HG03457 (cell line): Measurements from ENCODE around the gene KRT3.

Experiments used
- ATAC-seq: cut with Tn5 transposase; IDR thresholded peaks from one replicate; pipeline ENCODE4 v1.9.1; 2021; ENCODE audit warnings: moderate number of reproducible peaks; ENCODE audit not compliant: unreplicated experiment

KRT3 gene

DNA sequence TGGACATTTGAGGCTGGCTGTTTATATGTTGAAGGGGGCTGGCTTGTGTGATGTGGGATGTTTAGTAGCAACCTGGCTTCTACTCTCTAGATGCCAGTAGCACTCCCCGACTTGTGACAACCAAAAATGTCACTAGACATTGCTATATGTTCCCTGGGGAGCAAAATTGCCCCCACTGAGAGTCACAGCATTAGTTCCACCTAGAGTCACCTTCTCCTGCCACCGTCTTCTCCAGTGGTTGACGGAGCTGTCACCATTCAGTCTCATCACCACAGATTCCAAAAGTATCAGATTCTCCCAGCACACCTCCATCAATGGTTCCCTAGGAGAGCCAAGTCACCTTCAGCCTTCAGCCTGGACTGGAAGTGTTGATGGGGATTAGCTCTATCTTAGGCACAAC is 11.0 kb downstream of the KRT3 start:
- ATAC-seq = no peak

DNA sequence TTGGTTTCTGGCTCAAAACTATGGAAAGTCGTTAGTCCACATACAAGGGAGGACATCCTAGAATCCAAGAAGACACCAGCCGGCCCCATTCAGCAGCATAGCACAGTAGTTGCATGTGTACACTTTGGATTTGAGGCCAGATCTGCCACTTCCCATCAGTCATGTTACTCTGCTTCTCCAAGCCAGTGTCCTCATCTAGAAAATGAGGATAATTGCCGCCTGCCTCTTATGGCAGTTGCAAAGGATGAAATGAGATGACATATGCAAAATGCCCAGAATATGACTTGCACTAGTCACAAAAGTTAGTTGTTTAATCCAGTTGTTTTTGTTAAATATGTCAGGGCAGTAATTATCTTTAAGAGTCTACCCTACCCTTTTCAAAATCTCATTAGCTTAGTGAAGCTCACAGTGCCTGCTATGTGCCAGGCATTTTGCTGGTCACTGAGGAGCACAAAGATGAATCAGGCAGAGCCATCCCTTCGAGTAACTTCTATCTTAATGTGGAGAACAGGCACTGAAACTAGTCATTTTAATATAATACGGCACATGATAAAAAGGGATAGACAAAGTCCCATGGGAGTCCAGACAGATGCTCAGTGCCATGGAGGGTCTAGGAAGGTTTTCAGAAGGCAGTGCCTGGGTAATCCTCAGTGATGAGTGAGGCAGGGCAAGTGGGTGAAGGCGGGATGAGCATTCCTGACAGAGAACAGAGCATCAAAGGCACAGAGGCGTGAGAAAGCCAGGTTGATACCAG is 12.2 kb downstream of the KRT3 start:
- no peak for ATAC-seq

DNA sequence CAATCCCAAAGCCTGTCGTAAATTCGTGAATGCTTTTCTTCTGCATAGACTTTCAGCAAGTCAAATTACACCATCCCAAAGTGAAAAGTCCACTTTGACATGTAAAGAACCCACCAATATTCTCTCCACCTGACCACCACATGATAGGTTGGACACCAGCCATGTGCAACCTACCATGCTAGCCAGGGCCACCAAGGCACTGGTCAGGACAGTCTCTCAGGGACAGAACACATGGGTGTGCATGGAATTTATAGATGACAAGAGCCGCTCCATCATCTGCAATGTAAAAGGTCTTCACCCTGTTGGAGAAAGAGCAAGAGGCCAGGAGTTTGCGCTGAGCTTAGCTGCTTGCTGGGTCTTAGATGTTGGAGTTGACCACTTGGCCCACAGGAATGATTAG is 13.4 kb downstream of the KRT3 start:
- no peak for ATAC-seq

DNA sequence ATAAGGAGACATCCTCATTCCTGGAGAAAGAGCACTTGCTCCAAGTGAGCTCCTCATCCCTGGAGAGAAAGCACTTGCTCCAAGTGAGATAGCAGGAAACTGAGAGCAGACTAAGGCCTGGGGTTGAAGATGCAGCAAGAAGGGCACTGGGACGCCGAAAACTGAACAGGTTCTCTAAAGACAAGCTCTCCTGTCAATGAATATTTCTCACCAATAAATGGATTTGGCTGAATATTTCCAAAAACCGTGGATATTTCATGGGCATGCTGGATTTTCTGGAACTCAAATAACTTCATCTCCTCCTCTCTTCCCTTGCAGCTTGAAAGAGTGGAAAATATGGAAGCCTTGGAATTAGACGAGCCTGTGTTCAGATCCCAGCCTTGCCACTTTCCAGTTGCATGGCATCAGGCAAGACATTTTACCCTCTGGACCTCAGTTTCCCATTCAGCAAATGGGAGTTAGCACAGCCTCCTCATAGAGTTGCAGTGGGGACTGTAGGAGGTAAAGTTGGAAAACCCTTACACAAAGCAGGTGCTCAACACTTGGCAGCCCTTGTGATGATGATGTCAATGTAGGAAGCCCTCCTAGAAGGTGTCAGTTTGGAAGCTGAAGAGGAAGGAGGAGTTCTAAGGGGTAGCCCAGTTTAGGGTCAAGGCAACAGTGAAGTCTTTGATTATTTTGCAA is 14.4 kb downstream of the KRT3 start:
- no peak for ATAC-seq

DNA sequence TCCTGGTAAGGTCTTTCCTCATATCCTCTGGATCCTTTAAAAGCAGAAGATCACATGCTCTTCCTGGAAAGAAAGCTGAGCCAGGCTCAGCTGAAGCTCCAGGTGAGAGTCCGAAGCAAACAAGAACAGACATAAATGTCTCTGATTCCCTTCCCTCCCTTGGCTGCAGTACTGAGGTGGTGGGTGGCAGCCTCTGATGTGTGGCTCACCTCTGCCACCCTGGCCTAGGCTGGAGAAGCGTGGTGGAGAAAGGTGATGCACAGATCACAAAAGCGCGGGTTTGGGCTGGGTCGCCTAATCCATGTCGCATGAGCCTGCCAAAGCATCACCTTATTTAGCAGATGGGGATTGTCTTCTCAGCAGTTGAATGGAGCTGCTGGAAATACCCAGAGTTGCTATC is 16.0 kb downstream of the KRT3 start:
- ATAC-seq = no peak

DNA sequence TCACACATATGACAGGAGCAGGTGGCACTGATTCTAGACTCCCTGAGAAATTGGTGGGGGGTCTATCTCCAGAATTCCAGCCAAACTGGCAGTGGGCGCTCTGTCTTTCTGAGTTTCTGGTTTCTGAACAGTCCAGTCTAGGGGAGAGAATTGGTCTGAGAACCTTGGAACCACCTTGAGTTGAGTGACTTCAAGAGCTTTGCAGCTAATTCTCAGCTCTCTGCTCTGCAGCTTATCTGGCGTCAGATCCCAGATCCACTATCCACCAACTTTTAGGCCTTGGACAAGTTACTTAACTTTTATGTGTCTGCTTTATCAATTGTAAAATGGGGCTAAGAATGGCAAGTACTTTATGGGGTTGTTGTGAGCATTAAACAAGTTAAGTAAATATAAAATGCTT is 17.1 kb downstream of the KRT3 start:
- no peak for ATAC-seq

DNA sequence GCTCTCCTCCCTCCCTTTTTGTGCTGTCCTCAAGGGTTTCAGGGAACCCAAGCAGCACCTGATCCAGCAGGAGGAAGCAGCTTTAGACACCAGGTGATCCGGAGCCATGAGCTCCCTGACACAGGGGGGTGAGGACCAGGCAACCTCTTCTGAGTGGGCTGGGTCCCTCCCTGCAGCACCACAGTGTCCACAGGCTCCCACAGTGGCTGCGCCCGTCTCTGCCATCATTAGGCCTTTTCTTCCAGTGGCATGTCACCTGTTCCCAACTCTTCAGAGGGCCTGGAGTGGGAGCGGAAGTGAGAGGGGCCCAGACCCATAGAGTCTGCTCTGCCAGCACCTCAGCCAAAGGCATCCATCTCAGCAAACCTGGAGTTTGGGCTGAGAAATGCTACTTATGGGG is 18.4 kb downstream of the KRT3 start:
- no peak for ATAC-seq

DNA sequence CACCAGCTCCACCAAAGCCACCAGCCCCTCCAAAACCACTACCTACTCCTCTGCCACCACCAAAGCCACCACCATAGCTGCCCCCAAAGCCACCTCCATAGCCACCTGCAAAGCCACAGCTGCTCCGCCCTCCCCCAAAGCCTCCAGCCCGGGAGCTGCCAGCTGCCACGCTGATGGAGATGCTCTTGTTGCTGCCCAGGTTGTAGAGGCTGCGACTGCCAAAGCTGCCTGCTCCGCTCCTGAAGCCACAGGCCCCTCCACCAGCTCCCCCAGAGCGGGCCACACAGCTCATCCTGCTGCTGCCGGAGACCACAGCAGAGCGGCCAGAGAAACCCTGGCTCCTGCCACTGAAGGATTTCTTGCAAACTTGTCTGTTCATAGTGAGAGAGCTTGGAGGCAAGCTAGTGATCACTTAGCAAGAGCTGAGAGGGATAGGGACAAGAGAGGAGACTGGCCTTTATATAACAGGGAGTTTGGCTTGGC is 19.0 kb downstream of the KRT3 start, which contains the start of gene KRT76:
TSS of gene KRT76 (minus strand) at position 433 of the 483 bp plus-strand sequence. CDS start at position 379, 54 bp downstream.
- ATAC-seq = no peak

DNA sequence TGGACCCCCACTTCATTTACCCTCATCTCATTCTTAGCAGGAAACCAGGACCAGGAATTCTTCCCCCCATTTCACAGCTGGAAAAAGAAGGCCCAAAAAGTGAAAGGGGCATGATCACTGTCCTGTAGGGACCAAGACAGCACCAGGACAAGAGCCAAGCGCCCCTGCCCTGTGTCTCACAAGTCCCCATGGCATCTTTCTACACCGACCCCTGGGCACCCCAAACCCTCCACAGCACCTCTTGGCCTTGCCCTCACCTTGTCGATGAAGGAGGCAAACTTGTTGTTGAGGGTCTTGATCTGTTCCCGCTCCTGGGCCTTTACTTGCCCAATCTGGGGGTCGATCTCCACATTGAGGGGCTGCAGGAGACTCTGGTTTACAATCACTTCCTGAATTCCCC is 19.5 kb downstream of the KRT3 start:
- ATAC-seq = no peak

DNA sequence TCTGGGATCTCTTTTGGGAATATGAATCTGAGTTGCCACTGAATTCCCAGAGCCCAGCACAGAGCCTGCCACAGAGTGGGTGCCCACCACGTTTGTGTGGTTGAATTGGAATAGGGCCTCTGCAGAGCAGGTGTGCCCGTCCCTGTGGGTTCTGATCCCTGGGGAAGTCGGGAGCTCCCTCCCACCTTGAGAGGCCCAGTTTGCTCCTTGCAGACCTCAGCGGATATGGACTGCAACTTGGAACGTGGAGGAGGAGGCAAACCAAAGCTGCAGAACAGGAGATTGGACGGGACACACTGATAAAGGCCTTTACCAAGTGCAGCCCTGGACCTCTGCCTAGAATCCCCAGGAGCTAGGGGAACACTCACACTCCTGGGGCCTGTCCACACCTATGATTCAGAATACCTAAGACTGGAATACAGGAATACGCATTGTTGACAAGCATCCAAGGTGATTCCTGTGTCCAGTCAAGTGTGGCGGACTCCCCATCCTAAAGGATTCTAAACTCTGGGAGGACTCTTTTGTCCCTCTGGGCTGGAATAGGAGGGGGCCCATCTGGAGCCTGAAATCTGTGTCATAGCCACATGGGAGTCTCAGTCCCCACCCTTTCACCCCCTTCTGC is 21.2 kb downstream of the KRT3 start:
- ATAC-seq = no peak

DNA sequence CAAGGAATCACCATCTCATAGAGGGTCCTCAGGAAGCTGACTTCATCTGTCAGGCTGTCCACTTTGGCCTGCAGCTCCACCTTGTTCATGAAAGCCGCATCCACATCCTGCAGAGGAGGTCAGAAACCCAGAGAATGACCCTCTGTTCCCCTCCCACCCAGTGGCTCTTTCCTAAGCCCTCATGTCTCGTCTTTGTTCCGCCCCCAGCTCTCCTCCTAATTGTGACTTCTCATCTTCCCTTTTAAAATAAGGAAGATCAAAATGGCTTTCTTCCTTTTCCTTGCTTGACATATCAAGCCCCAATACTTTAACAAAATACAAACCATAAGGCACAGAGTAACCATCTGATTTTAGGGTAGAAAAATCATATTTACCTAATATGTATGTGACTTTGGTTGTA is 23.1 kb downstream of the KRT3 start:
- ATAC-seq = no peak

DNA sequence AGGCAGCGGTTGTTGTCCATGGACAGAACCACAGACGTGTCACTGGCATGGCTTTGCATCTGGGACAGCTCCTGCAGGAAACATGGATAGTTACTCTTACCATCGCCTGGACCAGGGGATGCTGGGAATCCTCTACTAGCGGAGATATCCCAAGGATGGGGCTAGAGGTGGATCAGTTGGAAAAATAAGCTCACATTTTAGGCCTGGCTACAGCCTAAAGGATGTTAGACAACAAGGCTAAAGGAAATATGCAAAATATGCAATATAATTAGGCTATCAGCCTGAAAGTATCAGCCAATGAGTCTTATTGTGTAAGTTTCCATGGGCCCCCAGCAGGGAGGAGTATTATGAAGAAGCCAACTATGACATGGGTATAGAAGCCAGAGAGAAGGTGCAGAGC is 23.7 kb downstream of the KRT3 start:
- no peak for ATAC-seq

DNA sequence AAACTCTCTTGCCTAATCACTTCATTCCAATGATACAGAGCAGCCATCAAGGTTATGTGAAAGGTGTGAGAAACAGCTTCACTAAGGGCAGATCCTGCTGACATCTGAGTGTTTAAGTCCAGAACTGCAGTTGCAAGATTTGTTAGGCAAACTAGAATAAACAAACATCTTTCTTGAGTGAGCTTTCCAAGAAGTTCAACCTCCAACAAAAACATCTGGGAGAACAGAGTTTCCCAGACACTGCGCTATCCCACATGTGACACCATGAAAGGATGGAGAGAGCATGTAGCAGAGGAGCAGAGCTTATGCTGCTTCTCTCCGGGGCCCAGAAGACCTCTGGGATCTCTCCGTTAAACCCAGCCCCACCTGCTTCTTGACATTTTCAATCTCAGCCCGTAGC is 24.4 kb downstream of the KRT3 start:
- no peak for ATAC-seq

DNA sequence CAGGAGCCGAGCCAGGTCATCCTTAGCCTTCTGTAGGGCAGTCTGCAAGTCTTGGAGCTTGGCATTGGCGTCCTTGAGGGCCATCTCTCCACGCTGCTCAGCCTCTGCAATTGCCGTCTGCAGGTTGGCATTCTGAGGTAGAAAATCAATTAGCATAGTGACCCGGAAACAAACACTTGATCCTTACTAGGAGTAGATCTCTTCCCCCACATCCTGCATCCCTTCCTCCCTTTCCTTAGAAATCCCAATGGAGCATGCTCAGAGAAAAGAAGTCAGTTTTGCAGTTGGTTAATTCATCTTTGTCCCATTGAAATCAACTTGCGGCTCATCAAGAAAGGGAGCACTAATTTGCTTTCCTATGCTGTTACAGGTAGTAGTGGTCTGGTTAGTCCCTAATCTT is 24.8 kb downstream of the KRT3 start:
- no peak for ATAC-seq

DNA sequence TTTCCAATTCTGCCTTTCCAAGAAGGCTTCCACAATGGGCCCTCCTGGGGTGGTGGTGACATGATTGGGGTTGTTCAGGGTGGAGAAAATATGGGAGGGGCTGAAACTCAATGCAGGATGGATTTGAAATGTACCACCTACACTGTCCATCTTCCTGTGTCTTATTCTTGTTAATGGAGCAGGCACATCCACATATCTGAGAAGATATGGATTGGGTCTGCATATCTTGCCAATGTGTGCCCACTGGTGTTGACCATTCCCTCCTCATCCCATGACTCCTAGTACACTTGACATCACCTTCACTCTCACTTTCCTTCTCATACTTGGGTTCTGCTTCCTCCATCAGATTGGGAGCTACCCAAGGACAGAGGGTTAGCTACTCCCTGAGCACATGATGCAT is 26.0 kb downstream of the KRT3 start:
- no peak for ATAC-seq

DNA sequence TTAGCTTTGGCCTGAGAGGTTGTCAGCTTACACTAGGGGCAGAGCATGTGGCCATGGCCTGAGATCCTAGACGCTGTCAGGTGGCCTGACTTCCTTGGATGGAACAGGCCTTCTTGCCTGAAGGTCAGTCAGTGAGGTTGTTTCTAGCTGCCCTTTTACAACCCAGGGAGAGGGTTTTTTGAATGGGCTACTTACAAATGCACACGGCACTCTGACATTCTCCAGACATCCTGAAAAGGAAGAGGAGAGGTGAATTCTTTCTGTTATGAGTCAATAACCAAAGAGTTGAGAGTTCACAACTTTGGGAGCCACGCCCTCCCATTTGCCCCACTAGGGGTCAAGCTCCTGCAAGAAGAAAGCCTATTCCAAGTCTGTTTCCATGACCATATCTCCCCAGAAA is 26.6 kb downstream of the KRT3 start:
- ATAC-seq = no peak

DNA sequence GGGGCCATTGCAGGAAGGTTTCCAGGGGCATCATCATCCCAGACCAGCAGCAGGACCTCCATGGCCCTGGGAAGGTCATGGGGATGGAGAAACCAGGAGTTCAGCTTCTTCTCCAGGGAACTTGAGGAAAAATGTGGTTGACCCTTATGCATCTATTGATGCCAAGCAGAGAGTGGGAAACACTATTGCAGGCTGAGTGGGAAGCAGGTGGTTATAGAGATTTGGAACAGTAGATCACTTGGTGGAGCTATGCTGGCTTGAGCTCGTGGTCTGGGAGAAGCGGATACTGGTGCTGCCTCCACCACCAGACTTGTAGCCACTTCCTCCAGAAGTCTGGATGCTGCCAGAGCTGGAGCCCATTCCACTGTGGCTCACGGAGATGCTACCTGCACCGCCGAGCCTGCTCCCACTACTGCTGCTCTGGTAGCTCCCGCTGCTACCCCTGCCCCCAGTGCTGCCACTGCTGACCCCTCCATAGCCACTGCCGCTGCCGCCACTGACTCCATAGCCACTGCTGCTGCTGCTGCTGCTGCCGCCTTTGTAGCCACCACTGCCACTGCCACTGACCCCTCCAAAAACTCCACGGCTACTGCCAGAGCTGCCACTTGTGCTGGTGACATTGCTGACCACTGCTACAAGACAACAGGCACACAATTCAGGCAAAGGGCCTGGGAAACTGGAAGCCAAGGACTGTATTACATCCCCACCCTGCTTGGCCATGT is 27.3 kb downstream of the KRT3 start:
- ATAC-seq = no peak

DNA sequence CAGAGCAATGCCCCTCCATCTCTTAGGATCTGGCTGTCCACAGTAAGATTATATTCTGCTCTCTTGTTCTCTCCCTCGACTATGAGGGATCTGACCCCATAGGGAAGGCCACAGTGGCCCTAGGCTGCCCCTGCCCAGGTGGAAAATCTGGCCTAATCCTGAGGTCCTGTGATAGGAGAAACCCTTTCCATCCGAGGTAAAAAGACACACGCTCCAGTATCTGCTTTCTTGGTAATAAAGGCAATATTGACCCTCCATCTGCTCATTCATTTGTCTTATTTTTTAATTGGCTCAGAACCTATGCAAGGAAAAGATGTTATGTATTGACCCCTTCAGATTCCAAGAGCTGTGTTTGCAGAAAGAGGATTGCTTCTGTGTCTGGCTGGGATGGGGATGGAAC is 28.5 kb downstream of the KRT3 start:
- no peak for ATAC-seq

DNA sequence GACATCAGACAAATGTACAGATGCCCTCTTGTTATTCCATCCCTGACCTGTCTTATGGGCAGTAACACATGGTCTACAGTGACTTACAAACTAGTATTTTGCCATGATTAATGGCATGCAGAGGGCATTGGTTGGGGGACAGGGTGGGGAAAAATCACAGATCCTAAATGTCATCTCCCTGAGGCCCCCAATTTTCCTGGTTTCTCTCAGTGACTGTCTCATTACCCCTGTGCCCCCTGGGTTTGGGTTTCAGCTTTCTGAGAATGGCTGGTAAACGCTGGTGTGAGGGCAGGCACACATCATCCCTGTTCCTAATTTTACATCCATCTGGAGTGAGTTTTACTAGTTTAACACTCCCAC is 28.9 kb downstream of the KRT3 start:
- no peak for ATAC-seq

DNA sequence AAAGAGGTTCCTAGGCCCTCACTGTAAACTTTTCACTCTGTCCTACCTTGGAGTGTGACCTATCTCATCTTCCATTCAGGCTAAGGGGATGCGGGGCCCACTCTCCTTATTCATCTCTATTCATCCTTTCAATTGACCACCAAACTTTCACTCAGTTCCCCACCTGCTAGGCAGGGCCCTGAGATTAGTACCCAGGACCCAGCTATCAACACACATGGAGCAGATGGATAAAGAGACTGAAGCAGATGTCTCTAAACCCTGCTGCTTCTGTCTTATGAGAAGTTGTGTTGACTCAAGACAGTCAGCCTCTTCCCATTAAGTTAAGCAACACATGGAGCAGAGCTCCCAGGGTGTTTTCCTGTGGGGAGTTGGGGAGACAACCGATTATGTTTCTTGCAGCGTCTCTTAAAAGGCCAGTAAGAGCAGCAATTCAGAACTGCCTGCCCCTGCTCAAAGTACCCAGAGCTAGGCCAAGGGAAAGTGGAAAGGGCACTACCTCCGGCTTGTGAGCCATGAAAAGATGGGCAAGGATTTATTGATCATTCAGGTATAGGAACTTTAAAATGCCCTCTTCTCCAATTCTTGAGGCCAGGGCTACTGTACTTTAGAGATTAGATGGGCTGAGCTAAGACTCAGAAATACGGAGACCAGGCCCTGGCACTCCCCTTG is 29.4 kb downstream of the KRT3 start:
- ATAC-seq = no peak

DNA sequence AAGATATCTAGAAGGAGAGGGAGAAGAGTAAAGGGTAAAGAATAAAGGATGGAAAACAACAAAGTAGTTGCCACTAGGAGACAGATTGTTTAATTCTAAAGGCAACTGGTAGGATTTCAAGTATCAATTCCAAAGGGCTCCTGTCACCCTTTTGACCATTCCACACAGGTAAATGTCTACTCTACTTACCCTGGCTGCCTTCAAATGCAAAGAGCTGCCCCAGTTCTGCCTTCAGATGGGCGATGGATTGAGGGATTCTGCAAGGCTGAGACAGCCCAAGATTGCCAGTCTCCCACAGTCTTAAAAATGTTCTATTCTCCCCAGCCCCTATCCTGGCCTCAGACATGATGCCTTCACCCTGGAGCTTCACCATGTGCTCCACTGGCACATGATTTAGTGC is 30.2 kb downstream of the KRT3 start:
- no peak for ATAC-seq
